DND-41 (cell line): ENCODE data around the gene COMP.

Source experiments
- ATAC-seq: fragments of 200-7000 bp; cut with Tn5 transposase; 3 replicates; pipeline ENCODE4 v1.9.1; 2021; ENCODE audit warnings: low read depth; ENCODE audit not compliant: insufficient read depth
- DNase-seq: peaks from one replicate; pipeline ENCODE4 v3.0.0-alpha.2; 2020
- H2AFZ ChIP-seq: 2 replicates; pipeline ENCODE4 v1.6.0; 2012; ENCODE audit warnings: low read depth, low read length
- H3K27ac ChIP-seq: 2 replicates; pipeline ENCODE4 v1.5.1; 2012; ENCODE audit warnings: low read length, inconsistent platforms
- H3K27me3 ChIP-seq: fragments of 200-600 bp; sonication (generic); 2 replicates; pipeline ENCODE4 v1.6.0; 2012; ENCODE audit warnings: low read length, mild to moderate bottlenecking, inconsistent platforms; ENCODE audit not compliant: insufficient read depth, poor library complexity
- H3K36me3 ChIP-seq: 2 replicates; pipeline ENCODE4 v1.5.1; 2012; ENCODE audit warnings: low read length, inconsistent platforms; ENCODE audit not compliant: insufficient read depth
- H3K4me1 ChIP-seq: 2 replicates; pipeline ENCODE4 v1.5.1; 2012; ENCODE audit warnings: mild to moderate bottlenecking, low read length; ENCODE audit not compliant: insufficient read depth
- H3K4me2 ChIP-seq: 2 replicates; pipeline ENCODE4 v1.6.0; 2012; ENCODE audit warnings: mild to moderate bottlenecking, moderate library complexity, low read length, inconsistent platforms; ENCODE audit not compliant: insufficient read depth
- H3K4me3 ChIP-seq, 2 experiments: fragments of 200-600 bp in 1 of 2; shearing (Covaris generic) in 1 of 2; 2 replicates each; pipeline ENCODE4 v1.5.1; 2012 to 2016; ENCODE audit warnings: inconsistent platforms in 2 of 2, low read length in 2 of 2, mild to moderate bottlenecking in 2 of 2, low read depth in 1 of 2, moderate library complexity in 1 of 2
- H3K79me2 ChIP-seq: 2 replicates; pipeline ENCODE4 v1.6.0; 2012; ENCODE audit warnings: low read length, inconsistent platforms; ENCODE audit not compliant: insufficient read depth
- H3K9ac ChIP-seq: 2 replicates; pipeline ENCODE4 v1.6.0; 2012; ENCODE audit warnings: low read depth, mild to moderate bottlenecking, inconsistent platforms, low read length, moderate library complexity
- H3K9me3 ChIP-seq: 2 replicates; pipeline ENCODE4 v1.5.1; 2012; ENCODE audit warnings: low read length, moderate library complexity, mild to moderate bottlenecking, inconsistent platforms; ENCODE audit not compliant: insufficient read depth, severe bottlenecking
- H4K20me1 ChIP-seq: 2 replicates; pipeline ENCODE4 v1.6.0; 2012; ENCODE audit warnings: low read length; ENCODE audit not compliant: insufficient read depth
- EZH2 ChIP-seq: IDR thresholded peaks from 3 replicates; pipeline ENCODE4 v1.6.1; 2012; ENCODE audit warnings: borderline replicate concordance, low read depth, mild to moderate bottlenecking, moderate library complexity, low read length, inconsistent platforms; ENCODE audit not compliant: severe bottlenecking
- TF ChIP-seq, protein P1 (sequence below): IDR thresholded peaks from 2 replicates; pipeline ENCODE4 v1.5.1; 2012; ENCODE audit warnings: borderline replicate concordance, low read length, moderate library complexity, mild to moderate bottlenecking; ENCODE audit not compliant: poor library complexity, severe bottlenecking; ENCODE audit errors: extremely low read depth

Gene COMP

GRCh38 chr19:18781885-18782527 lies 9.1 kb downstream of the COMP start:
- ATAC-seq: no peak
- H3K79me2 ChIP-seq: no peaks in the 10 kb centered on the region
- no peak overlapping the region for H3K4me3 ChIP-seq
- H3K4me2 ChIP-seq: no peak overlapping the region
- H4K20me1 ChIP-seq: 0 out of 2 replicates have a peak, but pooled peaks cover 6% of the 10 kb centered on the region
- TF ChIP-seq, protein P1, sequence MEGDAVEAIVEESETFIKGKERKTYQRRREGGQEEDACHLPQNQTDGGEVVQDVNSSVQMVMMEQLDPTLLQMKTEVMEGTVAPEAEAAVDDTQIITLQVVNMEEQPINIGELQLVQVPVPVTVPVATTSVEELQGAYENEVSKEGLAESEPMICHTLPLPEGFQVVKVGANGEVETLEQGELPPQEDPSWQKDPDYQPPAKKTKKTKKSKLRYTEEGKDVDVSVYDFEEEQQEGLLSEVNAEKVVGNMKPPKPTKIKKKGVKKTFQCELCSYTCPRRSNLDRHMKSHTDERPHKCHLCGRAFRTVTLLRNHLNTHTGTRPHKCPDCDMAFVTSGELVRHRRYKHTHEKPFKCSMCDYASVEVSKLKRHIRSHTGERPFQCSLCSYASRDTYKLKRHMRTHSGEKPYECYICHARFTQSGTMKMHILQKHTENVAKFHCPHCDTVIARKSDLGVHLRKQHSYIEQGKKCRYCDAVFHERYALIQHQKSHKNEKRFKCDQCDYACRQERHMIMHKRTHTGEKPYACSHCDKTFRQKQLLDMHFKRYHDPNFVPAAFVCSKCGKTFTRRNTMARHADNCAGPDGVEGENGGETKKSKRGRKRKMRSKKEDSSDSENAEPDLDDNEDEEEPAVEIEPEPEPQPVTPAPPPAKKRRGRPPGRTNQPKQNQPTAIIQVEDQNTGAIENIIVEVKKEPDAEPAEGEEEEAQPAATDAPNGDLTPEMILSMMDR: no peak
- H3K9me3 ChIP-seq: no peaks in the 10 kb centered on the region
- no peaks in the 10 kb centered on the region for H3K36me3 ChIP-seq
- H3K27me3 ChIP-seq: no peaks in the 10 kb centered on the region
- H3K4me1 ChIP-seq: no peaks in the 10 kb centered on the region
- H2AFZ ChIP-seq: no peak overlapping the region
- H3K9ac ChIP-seq: no peak overlapping the region
- no peak overlapping the region for H3K27ac ChIP-seq
- DNase-seq: no peak

- Histone ChIP-seq H3K9ac (no peak overlapping the region), H3K36me3 (no peaks in the 10 kb centered on the region), H3K27me3 (no peaks in the 10 kb centered on the region), H3K9me3 (no peaks in the 10 kb centered on the region), H3K27ac (no peak overlapping the region), H3K4me1 (no peaks in the 10 kb centered on the region), H3K4me3 (no peak overlapping the region), H3K79me2 (no peaks in the 10 kb centered on the region), H2AFZ (no peak overlapping the region), H3K4me2 (no peak overlapping the region), H4K20me1 (0 out of 2 replicates have a peak, but pooled peaks cover 6% of the 10 kb centered on the region)
- no peak for TF ChIP-seq EZH2
- TF ChIP-seq, protein P1: no peak
- ATAC-seq (no peak), DNase-seq (no peak)
Measured at GRCh38 chr19:18781047-18781600, 10.0 kb downstream of the COMP start.

GRCh38 chr19:18780631-18781030 lies 10.5 kb downstream of the COMP start:
- Histone ChIP-seq H3K27me3 (no peaks in the 10 kb centered on the region), H3K4me1 (no peaks in the 10 kb centered on the region), H3K79me2 (no peaks in the 10 kb centered on the region), H3K36me3 (no peaks in the 10 kb centered on the region), H3K9ac (no peak overlapping the region), H2AFZ (no peak overlapping the region), H4K20me1 (0 out of 2 replicates have a peak, but pooled peaks cover 6% of the 10 kb centered on the region), H3K27ac (no peak overlapping the region), H3K4me3 (no peak overlapping the region), H3K4me2 (no peak overlapping the region), H3K9me3 (no peaks in the 10 kb centered on the region)
- no peak for ATAC-seq
- no peak for TF ChIP-seq EZH2
- TF ChIP-seq, protein P1: peak; percentile 37
- no peak for DNase-seq
